Measurements from ENCODE around the gene CTSO.
"Not testable (repeated sequence)": the region's sequence is repeated elsewhere in the genome, so short reads cannot be mapped to it uniquely, and the experiment has no call there.

Gene CTSO

DNA sequence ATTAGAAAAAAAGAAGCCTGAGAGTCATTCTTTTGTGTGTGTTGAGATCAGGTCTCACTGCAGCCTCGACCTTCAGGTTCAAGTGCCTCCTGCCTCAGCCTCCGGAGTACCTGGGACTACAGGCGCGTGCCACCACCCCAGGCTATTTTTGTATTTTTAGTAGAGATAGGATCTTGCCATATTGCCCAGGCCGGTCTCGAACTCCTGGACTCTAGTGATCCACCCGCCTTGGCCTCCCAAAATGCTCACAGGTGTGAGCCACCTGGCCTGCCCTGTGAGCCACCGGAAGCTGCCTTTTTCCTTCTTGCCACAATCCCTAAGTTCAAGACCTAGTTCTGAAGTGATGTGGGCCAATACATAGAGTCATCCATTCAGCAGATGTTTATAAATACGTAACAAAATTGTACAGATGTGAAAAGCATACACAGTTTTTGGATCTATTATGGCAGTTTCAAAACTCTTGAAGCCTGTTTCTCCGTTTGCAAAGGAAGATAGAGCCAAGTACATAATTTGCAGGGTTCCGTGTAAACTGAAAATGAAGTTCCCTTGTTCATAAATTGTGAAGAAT, 536 bp upstream of the CTSO start:
- DNase-seq (peak; percentile 8), ATAC-seq (no peak)

DNA sequence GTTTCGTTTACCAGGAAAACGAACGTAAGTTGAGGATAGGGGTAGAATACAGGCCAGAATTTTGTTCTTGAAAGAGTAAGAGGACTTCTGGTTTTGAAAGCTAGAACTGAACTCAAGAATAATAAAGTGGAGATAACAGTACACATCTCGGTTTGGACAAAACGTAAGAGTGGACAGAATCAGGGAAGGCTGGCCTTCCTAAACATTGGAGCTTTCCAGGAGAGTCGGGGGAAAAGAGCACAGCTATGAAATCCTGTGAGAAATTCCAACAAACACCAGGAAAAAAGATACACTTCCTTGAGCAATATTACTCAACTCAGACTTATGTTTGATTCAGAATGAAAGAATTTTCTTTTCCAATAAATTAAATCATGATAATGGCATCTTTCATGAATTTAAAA, 1.2 kb downstream of the CTSO start:
- DNase-seq: no peak
- ATAC-seq: no peak

DNA sequence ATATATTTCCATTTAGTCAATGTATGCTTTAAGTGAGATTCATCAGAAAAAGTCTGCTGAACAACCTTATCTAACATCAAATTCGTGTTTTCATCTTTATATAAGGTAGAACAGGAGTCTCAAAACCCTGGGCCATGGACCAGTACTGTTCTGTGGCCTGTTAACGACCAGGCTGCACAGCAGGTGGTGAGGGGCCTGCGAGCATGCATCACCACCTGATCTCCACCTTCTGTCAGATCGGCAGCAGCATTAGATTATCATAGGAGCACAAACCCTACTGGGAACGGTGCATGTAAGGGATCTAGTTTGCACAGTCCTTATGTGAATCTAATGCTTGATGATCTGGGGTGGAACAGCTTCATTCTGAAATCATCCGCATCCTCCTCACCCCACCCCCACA, 3.2 kb downstream of the CTSO start:
- DNase-seq (no peak), ATAC-seq (no peak)

DNA sequence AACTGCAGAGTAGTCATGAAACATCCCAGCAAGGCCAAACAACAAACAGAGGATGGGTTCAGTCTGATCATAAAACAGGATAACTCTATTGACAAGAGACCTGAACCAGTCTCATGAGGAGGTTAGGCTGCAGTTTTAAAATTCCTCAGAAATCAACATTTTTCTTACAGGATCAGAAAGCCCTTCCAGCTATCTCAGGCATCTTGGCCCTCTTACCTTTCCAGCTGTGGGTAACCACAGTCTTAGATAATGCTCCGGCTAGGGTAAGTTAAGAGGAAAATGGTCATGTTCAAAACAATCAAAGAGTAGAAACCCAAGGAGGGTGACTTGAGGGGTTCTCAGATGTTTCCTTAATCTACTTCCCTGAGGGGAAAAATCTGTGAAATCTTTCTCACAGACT, 5.1 kb downstream of the CTSO start:
- DNase-seq: no peak
- ATAC-seq: no peak

DNA sequence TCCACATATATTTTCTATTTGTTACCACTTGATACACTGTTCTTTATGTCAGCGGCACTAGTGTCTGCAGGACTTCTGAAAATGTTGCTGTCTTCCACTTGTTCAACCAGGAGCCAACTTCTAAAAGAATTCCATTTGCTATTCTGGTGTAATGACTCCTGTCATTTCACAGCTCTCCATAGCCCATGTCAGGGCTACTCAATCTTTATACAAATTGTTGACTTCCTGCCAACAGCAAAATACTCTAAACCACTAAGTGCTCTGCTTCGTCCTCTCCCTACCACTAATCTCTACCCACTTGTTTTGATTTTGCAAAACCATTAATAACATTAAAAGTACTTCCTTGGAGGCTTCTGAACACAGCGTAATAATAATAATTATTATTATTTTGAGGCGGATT, 7.2 kb downstream of the CTSO start:
- ATAC-seq (no peak), DNase-seq (no peak)

DNA sequence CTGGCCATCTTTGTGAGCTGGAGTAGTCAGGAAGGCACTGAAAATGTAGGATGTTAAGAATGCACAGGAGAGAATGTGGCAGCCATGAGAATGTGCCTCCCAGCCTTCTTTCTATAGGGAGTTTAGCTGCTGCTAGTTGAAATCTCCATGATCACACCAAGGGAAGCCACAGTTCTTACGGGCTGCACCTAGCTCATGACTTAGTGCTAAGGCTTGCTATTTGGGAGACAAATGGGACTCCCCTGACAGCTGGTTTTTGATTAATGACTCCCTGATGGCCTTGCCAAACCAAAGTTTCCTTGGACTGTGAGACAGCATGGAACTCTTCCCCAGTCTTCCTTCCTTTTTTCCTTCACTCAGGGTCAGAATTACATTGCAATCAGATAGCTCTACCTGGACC, 9.2 kb downstream of the CTSO start:
- ATAC-seq: no peak
- DNase-seq: no peak

DNA sequence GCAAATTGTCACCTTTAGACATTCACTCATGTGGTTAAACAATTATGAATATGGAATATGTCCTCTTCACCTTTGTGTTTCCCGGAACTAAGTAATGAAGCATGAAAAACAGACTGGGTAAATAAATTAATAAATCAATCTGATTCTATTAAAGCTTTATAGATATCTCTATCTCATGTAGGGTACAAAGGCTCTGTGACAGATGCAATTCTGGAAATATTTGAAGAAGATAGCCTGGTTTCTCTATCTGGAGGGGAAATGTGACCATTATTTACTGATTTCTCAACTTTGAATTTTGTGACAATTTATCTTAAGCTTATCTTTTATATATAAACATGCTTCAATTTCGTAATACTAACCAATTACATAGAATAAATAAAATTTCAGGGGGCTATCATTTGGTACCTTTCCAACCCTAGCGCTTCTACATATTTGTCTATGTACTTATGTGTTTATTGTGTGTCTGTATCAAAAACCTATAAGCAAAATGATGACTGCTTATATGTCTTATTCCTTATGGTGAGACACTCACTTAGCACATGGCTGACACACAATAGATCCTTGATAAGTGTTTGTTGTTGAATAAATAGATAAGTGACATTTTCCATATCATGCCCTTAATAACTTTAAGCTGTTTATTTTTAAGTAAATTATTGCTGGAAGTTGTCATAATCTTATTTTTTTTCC, 9.9 kb downstream of the CTSO start:
- DNase-seq: no peak
- no peak for ATAC-seq

DNA sequence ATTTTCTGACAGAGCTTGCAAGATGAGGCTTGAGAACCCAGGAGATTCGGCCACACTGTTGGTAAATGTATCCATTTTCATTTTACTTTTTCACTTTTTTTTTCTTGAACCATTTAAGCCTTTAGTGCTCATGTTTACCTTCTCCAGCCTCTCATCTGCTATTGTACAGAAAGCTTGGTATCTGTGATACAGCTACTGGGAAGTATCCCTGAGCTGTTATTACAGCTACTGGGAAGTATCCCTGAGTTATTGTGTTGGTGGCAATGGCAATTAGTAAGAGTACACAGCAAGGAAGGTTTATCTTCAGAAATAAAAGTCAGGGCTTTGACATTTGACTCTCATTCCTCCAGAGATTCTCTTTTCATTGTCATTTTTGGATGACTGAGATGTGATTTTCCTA, 11.8 kb downstream of the CTSO start:
- ATAC-seq (no peak), DNase-seq (no peak)

DNA sequence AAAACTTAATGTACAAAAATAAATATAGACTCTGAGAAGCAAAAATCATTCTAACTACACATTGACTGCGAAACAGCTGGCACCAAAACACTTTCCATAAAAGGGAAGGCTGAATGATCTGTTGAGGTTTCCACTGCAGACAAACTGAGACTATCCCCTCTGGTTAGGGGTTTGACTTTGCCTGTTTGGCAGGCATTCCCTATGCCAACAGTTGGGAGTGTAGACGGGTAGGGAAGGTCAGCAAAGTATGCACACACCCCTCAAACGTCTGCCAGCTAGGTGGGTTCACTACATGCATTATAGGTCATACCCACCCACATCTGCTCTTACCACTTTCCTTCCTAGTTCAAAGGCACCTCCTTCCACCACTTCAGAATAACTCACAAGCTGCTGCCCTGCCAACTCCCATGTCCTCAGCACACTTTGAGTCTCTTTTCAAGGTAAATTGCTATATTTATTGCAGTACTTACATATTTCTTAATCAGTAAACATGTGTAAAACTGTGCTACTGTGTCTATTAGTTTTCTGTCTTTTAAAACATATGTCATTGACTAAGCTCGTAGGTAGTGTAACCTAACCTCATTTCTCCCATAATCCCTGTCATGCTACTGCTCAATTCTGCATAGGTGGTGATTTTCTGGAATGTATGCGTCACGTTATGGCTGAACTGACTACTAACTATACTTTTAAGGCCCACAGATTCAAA, 12.4 kb downstream of the CTSO start:
- DNase-seq: no peak

DNA sequence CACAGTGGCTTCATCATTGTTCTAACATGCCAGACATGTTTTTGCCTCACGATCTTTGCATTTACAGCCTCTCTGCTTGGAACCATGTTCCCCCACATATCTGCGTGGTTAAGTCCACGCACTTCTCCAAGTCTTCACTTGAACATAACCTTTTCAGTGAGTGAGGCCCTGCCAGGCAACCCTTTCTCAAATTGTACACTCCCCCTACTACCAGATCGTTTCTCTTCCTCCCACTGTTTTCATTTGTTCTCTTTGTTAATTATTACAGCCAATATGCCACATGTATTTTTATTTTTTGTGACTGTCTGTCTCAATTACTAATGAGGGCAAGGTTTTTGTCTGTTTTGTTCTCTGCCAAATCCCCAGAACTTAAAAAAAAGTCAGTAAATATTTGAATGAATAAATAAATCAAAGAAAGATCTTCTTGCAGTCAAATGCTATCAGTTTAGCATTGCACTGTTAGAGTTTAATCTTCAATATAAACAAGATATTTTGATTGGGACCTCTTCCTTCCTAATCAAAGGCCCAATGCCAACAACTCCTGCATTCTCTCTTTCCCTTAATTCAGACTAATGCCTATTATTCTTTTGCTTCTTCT, 18.2 kb downstream of the CTSO start:
- ATAC-seq (no peak), DNase-seq (no peak)

More for the DNA sequence above, 12.4 kb downstream of the CTSO start:
- no peak for ATAC-seq

DNA sequence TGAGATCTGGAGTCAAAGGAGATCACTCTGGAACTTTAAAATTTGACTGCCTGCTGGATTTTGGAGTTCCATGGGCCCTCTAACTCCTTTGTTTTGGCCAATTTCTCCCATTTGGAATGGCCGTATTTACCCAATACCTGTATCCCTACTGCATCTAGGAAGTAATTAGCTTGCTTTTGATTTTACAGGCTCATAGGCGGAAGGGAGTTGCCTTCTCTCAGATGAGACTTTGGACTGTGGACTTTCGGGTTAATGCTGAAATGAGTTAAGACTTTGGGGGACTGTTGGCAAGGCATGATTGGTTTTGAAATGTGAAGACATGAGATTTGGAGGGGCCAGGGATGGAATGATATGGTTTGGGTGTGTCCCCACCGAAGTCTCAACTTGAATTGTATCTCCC, 19.0 kb downstream of the CTSO start:
- DNase-seq, ATAC-seq: not testable (repeated sequence)

DNA sequence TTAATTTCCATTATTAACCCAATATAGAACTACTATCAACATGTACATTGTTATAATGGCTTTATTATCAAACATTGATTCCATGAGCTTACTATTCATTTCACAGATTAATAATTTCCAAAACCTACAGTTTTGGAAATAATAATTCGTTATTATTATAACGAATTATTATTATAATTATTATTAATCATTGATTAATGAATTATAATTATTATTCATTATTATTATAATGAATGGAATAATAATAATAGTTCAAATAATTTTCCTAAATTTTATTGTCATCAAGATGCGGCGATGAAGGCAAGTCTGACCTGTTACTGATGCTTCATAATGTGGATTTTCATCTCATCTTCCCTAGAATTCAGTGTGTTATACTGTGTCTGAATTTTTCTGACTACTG, 22.0 kb downstream of the CTSO start:
- DNase-seq: no peak
- no peak for ATAC-seq

DNA sequence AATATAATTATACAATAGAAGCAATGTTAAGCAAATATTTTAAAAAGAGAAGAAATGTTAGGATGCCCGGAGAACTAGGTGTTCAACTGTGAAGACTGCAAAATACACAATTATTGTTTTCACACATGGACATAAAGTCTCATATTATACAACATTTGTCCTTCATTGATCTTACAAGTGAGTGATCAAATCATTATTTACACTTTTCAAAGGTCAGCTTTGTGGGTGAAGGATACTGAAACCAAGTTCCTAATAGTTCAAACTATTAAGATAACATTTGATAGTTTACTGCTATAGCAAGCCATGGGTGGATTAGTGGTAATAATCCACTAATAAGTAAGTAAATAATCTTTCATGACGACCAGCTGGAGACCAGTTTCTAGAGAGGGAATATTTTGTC, 23.3 kb downstream of the CTSO start:
- no peak for ATAC-seq
- no peak for DNase-seq

DNA sequence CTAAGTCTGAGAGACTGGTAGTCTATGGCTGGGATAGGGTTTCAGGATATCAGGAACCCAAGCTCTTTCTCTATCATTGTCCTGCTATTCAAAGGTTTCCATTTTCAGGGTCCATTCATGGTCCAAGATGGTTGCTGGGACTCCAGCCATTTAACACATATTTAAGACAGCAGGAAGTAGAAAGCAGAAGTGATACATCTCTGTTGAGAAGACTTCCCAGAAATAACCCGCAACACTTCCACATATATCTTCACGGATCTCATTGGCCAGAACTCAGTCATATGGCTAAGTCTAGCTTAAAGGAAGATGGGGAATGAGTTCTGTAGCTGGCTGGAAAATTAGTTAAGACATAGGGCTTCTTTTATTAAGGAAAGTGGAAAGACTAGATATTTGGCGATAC, 23.8 kb downstream of the CTSO start:
- DNase-seq (no peak), ATAC-seq (no peak)

DNA sequence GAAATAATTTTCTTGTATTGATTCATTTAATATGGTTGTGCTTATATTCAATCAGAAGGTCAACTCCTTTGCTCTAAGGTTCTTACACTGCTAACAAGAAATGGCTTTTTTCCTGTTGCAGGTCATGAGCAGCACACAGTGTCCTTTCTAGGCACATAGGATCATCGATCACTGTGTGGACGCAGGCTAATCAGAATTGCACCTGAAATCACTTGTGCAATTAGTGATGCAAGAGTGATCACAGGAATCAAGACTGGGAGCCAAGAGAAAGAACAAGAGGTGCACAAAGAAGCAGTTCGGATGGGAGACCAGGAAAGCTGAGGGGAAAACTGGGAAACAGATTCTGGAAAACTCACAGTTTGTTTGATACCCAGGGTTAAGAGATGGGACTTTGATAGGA, 29.0 kb downstream of the CTSO start:
- DNase-seq: no peak
- ATAC-seq: no peak

DNA sequence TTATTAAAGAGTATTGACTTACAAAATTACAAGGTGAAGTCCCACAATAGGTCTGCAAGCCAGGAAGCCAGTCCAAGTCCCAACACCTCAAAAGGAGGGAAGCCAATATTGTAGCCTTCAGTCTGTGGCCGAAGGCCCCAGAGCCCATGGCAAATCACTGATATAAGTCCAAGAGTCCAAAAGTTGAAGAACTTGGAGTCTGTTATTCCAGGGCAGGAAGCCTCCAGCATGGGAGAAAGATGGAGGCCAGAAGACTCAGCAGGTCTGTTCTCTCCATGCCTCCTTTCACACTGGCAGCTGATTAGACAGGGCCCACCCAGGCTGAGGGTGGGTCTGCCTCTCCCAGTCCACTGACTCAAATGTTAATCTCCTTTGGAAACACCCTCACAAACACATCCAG, 32.1 kb downstream of the CTSO start:
- no peak for DNase-seq
- no peak for ATAC-seq

DNA sequence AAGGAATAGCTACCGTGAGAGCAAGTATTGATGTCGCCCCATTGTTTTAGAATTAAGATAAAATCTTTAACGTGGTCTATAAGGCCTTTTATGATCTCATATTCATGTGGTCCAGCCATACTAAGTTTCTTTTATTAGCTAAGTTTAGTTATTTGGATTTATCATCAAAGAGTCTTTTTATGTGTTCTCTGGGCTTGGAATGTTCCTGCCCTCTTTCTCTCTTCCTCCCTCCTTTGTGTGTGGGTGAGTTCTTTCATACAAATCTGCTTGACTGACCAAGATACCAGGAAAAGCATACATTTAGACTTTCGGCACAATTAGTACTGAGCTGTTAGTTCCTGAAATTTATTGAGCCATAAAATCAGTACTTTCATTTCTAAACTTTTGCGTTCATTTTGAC, 38.9 kb downstream of the CTSO start:
- no peak for ATAC-seq
- DNase-seq: no peak

DNA sequence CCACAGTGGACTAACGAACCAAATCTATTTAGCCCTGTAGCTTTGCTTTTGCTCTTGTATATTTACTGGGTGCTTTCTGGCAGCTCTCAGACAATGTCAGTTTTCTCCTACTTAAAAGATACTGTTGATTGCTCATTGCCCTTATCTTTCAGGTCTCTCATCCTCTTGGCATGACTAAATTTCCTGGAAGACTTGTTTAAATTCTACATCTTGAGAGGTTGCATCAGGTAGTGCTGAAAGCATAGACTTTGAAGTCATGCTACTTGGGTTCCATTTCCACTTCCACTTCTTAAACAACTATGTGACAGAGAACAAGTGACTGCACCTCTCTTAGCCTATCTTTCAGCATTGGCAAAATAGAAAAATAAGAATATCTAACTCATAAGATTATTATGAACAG, 41.8 kb downstream of the CTSO start:
- DNase-seq: no peak
- no peak for ATAC-seq

DNA sequence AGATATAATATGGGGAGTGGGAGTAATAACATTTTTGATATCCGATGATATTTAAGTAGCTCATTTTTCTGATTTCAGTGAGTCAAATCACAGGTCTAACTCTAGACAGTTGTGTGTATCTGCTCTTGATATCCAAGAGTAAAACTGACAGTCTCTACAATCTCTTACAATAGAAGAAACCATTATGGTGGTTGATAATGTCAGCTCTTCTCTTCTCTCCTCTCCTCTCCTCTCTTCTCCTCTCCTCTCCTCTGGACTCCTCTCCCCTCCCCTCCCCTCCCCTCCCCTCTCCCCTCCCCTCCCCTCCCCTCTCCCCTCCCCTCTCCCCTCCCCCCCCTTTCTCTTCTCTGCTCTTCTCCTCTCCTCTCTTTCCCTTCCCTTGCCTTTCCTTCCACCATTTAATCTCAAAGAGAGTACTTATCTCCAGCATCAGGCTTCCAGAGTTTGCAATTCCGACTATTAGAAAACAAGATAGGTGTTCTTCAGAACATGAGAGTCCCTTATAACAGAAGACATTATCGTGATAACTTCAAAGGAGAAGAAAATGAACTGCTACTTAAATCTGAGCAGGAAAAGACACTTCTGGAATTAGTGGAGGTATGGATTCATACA, 43.9 kb downstream of the CTSO start:
- no peak for DNase-seq
- ATAC-seq: no peak

DNA sequence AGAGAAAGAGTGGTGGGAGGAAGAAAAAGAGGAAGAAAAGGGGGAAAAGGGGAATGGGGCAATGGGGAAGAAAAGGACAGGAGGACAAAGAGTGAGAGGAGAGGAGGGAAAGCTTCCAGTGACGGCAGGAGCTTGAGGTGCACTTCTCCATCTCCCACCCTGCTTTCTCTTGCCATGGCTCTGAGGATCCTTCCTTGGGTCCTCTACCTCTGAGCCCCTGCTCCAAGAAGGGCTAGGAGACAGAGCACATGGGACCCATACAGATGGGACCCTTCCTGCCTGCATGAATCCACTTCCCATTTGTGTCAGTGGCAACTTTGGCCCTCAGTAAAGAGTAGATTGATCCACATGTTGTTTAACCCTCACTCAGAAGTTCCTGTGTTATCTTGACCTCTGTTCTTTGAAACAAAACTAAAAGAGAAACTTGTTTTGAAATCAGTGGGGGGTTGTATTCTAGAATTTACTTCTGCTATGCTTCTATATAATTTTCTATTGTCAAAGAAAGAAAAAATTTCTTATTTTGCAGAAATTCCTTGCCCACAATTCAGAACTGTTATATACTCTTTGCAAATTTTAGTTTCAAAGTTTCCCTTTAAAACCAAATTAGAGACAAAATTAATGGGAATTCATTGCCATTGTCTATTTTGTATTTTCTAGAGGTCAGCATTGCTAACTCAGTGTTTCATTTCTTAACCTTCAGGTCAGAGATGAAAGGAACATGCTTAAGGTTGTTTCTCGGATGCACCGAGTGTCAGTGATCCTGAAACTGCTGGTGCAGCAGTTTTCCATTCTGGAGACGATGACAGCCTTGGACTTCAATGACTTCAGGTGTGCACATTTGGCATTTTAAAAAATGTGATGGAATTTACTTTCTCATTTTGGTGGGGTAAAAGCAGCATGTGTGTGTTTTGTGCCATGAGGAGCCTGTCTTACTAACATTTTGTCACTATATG, 45.2 kb downstream of the CTSO start:
- no peak for DNase-seq
- no peak for ATAC-seq

DNA sequence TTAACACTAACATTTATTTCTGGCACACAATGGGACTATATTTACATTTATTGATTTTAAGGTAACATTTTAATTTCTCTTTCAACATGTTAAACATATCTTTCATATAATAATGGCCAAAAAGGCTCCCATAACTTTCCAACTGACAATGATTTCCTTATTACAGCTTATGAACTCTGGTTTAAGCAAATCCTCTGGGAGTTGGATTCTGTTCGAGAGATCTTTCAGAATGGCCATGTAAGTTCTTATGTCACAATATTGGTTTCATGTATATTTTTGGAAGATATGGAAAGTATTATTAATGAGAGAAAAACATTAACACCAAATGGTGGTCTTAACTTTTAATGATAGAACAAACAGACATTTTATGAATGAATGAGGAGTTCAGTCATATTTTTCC, 46.1 kb downstream of the CTSO start:
- DNase-seq: no peak
- no peak for ATAC-seq
